ENCODE results near the gene CAMKK1. TPM values are rescaled to one million over a fixed set of nuclear protein-coding genes. Genes with fewer than 3 reads are reported as not detected.

Gene CAMKK1
- total and polyA plus RNA-seq, 8 donors: 4.2 to 23.0 (median 6.0) TPM

DNA sequence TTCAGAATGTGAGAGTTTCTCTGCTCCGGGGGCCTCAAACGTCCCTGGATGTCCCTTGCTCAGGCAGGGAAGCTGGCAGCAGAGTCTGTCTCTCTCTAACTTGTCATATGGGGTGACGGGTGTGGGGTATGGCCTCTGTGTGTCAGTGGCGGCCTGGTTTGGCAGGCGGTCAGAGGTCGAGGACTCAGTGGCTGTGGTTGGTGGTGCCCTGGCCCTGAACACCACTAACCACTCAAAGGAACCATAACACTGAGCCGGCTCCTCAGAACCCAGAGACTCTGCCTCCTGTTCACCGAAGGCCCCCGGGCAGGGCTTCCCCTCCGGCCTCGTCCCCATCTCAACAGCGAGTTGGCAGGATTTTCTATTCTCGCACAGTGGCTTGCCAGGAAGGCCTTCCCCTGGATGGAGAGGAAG is 22.7 kb upstream of the CAMKK1 start:
- intact Hi-C loops (cut with DNase I): loop anchor here in 2 of 3 donors (5.0 to 10.0 kb wide), 2 partner anchors 159 to 162 kb away; no protein-coding TSS in a partner anchor
- Histone ChIP-seq H3K27me3 (no peaks in the 10 kb centered on the region), H3K4me1 (peaks cover 0 to 3% (median 0%) of the 10 kb centered on the region in 3 donors), H3K9me3 (no peaks in the 10 kb centered on the region), H3K4me3 (peak overlapping the region in 1 of 4 donors; percentile 10), H3K36me3 (no peaks in the 10 kb centered on the region), H3K27ac (no peak overlapping the region)
- WGBS, 2 donors: 83 to 85% methylated on average over 13 of the region's 13 CpGs
- TF ChIP-seq, protein P1, sequence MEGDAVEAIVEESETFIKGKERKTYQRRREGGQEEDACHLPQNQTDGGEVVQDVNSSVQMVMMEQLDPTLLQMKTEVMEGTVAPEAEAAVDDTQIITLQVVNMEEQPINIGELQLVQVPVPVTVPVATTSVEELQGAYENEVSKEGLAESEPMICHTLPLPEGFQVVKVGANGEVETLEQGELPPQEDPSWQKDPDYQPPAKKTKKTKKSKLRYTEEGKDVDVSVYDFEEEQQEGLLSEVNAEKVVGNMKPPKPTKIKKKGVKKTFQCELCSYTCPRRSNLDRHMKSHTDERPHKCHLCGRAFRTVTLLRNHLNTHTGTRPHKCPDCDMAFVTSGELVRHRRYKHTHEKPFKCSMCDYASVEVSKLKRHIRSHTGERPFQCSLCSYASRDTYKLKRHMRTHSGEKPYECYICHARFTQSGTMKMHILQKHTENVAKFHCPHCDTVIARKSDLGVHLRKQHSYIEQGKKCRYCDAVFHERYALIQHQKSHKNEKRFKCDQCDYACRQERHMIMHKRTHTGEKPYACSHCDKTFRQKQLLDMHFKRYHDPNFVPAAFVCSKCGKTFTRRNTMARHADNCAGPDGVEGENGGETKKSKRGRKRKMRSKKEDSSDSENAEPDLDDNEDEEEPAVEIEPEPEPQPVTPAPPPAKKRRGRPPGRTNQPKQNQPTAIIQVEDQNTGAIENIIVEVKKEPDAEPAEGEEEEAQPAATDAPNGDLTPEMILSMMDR (IDR thresholded peaks at IDR 0.05): no peak
- no peak for DNase-seq
- ATAC-seq: no peak
- no peak for FAIRE-seq

DNA sequence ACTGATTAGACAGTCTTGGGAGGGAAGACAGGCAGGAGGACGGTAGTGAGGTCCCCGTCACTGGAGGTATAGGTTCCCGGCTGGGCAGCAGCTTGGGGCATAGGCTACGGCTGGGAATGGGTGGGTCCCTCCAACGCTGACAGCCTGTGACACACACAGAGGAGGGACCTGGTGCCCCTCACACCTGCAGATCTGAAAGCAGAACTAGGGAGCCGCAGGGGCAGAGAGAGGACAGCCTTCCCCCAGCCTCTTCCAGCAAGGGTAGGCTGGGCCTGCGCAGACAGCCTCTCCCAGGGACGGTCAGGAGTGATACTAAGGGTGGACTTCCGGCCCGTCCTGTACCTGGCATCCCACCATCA is 21.4 kb upstream of the CAMKK1 start:
- Histone ChIP-seq H3K27ac (no peak overlapping the region), H3K27me3 (no peaks in the 10 kb centered on the region), H3K4me3 (no peak overlapping the region), H3K4me1 (peaks cover 0 to 3% (median 0%) of the 10 kb centered on the region in 3 donors), H3K9me3 (no peaks in the 10 kb centered on the region), H3K36me3 (no peaks in the 10 kb centered on the region)
- intact Hi-C loops (cut with DNase I): loop anchor here in 1 of 3 donors (10.0 kb wide), 1 partner anchor 161 kb away; no protein-coding TSS in a partner anchor
- DNase-seq (no peak), FAIRE-seq (no peak), ATAC-seq (peak in 2 of 4 donors; percentile 3 to 6)
- WGBS, 2 donors: 84 to 87% methylated on average over 10 of the region's 10 CpGs
- TF ChIP-seq, protein P1 (IDR thresholded peaks at IDR 0.05): no peak

- DNase-seq: peak; percentile 61 to 94 (median 82)
- Histone ChIP-seq H3K9me3 (no peaks in the 10 kb centered on the region), H3K4me3 (no peak overlapping the region), H3K4me1 (peaks cover 0 to 3% (median 0%) of the 10 kb centered on the region in 3 donors), H3K36me3 (no peaks in the 10 kb centered on the region), H3K27me3 (no peaks in the 10 kb centered on the region), H3K27ac (no peak overlapping the region)
- intact Hi-C loops (cut with DNase I): loop anchor here in 1 of 3 donors (10.0 kb wide), 1 partner anchor 161 kb away; no protein-coding TSS in a partner anchor
- ATAC-seq: peak; percentile 85 to 92 (median 91)
- WGBS, 2 donors: 21 to 27% methylated on average over 17 of the region's 17 CpGs
- no peak for FAIRE-seq
- TF ChIP-seq, protein P1 (IDR thresholded peaks at IDR 0.05): peak; percentile 92 to 98 (median 94)
Measured at GRCh38 chr17:3913531-3914311, 20.9 kb upstream of the CAMKK1 start.

DNA sequence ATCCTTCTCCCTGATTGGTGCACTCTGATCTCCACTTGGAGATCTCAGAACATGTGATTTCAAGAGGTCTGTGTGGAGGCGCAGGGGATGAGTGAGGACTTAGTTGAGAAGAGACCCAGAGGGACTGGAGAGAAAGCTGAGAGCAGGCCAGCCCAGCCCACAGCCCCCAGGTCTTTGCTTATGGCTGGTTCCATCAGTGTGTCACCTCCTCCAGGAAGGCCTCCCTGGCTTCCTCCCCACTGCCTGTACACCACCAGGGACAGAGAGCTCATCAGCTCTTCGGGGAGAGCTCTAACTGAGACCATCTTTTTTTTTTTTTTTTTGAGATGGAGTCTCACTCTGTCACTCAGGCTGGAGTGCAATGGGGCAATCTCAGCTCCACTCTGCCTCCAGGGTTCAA is 20.0 kb upstream of the CAMKK1 start:
- FAIRE-seq (no peak), ATAC-seq (no peak), DNase-seq (no peak)
- 94 to 99% methylated on average over 2 of the region's 2 CpGs for WGBS, 2 donors
- Histone ChIP-seq H3K27ac (no peak overlapping the region), H3K27me3 (no peaks in the 10 kb centered on the region), H3K4me1 (peaks cover 0 to 3% (median 0%) of the 10 kb centered on the region in 3 donors), H3K9me3 (no peaks in the 10 kb centered on the region), H3K4me3 (no peak overlapping the region), H3K36me3 (no peaks in the 10 kb centered on the region)
- TF ChIP-seq, protein P1 (IDR thresholded peaks at IDR 0.05): no peak
- intact Hi-C loops (cut with DNase I): loop anchor here in 1 of 3 donors (10.0 kb wide), 1 partner anchor 162 kb away; no protein-coding TSS in a partner anchor
